GM20000 (cell line): Measurements from ENCODE around the gene GPC6.

ENCODE experiments used
- DNase-seq: peaks from one replicate; pipeline ENCODE4 v3.0.0; 2012; ENCODE audit warnings: low spot score
- TF ChIP-seq, protein P1 (sequence below): IDR thresholded peaks from 2 replicates; pipeline ENCODE4 v1.5.1; 2012; ENCODE audit warnings: mild to moderate bottlenecking, control low read depth; ENCODE audit errors: extremely low read depth, missing control alignments

GPC6 gene

GRCh38 chr13:93727211-93728141, 500.9 kb downstream of the GPC6 start:
- DNase-seq = no peak
- TF ChIP-seq, protein P1, sequence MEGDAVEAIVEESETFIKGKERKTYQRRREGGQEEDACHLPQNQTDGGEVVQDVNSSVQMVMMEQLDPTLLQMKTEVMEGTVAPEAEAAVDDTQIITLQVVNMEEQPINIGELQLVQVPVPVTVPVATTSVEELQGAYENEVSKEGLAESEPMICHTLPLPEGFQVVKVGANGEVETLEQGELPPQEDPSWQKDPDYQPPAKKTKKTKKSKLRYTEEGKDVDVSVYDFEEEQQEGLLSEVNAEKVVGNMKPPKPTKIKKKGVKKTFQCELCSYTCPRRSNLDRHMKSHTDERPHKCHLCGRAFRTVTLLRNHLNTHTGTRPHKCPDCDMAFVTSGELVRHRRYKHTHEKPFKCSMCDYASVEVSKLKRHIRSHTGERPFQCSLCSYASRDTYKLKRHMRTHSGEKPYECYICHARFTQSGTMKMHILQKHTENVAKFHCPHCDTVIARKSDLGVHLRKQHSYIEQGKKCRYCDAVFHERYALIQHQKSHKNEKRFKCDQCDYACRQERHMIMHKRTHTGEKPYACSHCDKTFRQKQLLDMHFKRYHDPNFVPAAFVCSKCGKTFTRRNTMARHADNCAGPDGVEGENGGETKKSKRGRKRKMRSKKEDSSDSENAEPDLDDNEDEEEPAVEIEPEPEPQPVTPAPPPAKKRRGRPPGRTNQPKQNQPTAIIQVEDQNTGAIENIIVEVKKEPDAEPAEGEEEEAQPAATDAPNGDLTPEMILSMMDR = no peak

GRCh38 chr13:93729383-93729782, 502.8 kb downstream of the GPC6 start:
- no peak for DNase-seq
- TF ChIP-seq, protein P1 = no peak

- DNase-seq = no peak
- TF ChIP-seq, protein P1 = no peak
These were observed 504.2 kb downstream of the GPC6 start for GRCh38 chr13:93730780-93731179.

GRCh38 chr13:93732186-93732585, 505.6 kb downstream of the GPC6 start:
- no peak for DNase-seq
- TF ChIP-seq, protein P1 = no peak

GRCh38 chr13:93736081-93736480, 509.5 kb downstream of the GPC6 start:
- no peak for DNase-seq
- TF ChIP-seq, protein P1 = no peak

GRCh38 chr13:93736909-93737308, 510.3 kb downstream of the GPC6 start:
- TF ChIP-seq, protein P1 = no peak
- no peak for DNase-seq

GRCh38 chr13:93740334-93740733, 513.7 kb downstream of the GPC6 start:
- DNase-seq = no peak
- TF ChIP-seq, protein P1 = no peak
